ENCODE data around the gene MBTPS1.

The MBTPS1 gene

GRCh38 chr16:84048270-84048669 lies 68.5 kb downstream of the MBTPS1 start:
- Histone ChIP-seq H3K9me3 (ENCODE audit: low read length) (no peaks in the 10 kb centered on the region), H3K36me3 (ENCODE audit: insufficient read depth, low read length) (peaks cover 19% of the 10 kb centered on the region), H4K20me1 (ENCODE audit: insufficient read depth, low read length) (no peaks in the 10 kb centered on the region), H3K4me1 (ENCODE audit: insufficient read depth, low read length, severe bottlenecking) (no peaks in the 10 kb centered on the region), H3K4me3 (ENCODE audit: low read depth, low read length, poor library complexity, severe bottlenecking) (no peak overlapping the region), H3K9me2 (ENCODE audit: low read depth, low read length) (no peaks in the 10 kb centered on the region), H3K27me3 (ENCODE audit: insufficient read depth, low read length) (no peaks in the 10 kb centered on the region), H2AFZ (ENCODE audit: low read length) (no peak overlapping the region), H3K4me2 (ENCODE audit: low read length) (no peak overlapping the region), H3F3A (ENCODE audit: insufficient read depth, low read length) (no peaks in the 10 kb centered on the region), H3K79me2 (ENCODE audit: insufficient read depth, low read length) (no peaks in the 10 kb centered on the region), H3K27ac (ENCODE audit: low read depth, low read length, poor library complexity, severe bottlenecking) (no peak overlapping the region), H3K9ac (ENCODE audit: low read length) (no peak overlapping the region)
- no peak for TF ChIP-seq EZH2 (IDR thresholded peaks at IDR 0.05; ENCODE audit: borderline replicate concordance, low read length)
- TF ChIP-seq, protein P1, sequence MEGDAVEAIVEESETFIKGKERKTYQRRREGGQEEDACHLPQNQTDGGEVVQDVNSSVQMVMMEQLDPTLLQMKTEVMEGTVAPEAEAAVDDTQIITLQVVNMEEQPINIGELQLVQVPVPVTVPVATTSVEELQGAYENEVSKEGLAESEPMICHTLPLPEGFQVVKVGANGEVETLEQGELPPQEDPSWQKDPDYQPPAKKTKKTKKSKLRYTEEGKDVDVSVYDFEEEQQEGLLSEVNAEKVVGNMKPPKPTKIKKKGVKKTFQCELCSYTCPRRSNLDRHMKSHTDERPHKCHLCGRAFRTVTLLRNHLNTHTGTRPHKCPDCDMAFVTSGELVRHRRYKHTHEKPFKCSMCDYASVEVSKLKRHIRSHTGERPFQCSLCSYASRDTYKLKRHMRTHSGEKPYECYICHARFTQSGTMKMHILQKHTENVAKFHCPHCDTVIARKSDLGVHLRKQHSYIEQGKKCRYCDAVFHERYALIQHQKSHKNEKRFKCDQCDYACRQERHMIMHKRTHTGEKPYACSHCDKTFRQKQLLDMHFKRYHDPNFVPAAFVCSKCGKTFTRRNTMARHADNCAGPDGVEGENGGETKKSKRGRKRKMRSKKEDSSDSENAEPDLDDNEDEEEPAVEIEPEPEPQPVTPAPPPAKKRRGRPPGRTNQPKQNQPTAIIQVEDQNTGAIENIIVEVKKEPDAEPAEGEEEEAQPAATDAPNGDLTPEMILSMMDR (IDR thresholded peaks at IDR 0.05; ENCODE audit: low read length): no peak

GRCh38 chr16:84047626-84048025 lies 69.1 kb downstream of the MBTPS1 start:
- Histone ChIP-seq H3K79me2 (ENCODE audit: insufficient read depth, low read length) (no peaks in the 10 kb centered on the region), H3K9ac (ENCODE audit: low read length) (no peak overlapping the region), H3F3A (ENCODE audit: insufficient read depth, low read length) (no peaks in the 10 kb centered on the region), H3K27me3 (ENCODE audit: insufficient read depth, low read length) (no peaks in the 10 kb centered on the region), H3K4me2 (ENCODE audit: low read length) (no peak overlapping the region), H3K4me3 (ENCODE audit: low read depth, low read length, poor library complexity, severe bottlenecking) (no peak overlapping the region), H4K20me1 (ENCODE audit: insufficient read depth, low read length) (no peaks in the 10 kb centered on the region), H2AFZ (ENCODE audit: low read length) (no peak overlapping the region), H3K9me2 (ENCODE audit: low read depth, low read length) (no peaks in the 10 kb centered on the region), H3K27ac (ENCODE audit: low read depth, low read length, poor library complexity, severe bottlenecking) (no peak overlapping the region), H3K4me1 (ENCODE audit: insufficient read depth, low read length, severe bottlenecking) (no peaks in the 10 kb centered on the region), H3K36me3 (ENCODE audit: insufficient read depth, low read length) (peaks cover 12% of the 10 kb centered on the region), H3K9me3 (ENCODE audit: low read length) (no peaks in the 10 kb centered on the region)
- TF ChIP-seq EZH2 (IDR thresholded peaks at IDR 0.05; ENCODE audit: borderline replicate concordance, low read length): no peak
- TF ChIP-seq, protein P1 (IDR thresholded peaks at IDR 0.05; ENCODE audit: low read length): no peak

GRCh38 chr16:84047206-84047605 lies 69.5 kb downstream of the MBTPS1 start:
- H3K4me3 ChIP-seq (ENCODE audit: low read depth, low read length, poor library complexity, severe bottlenecking): no peak overlapping the region
- no peak overlapping the region for H3K27ac ChIP-seq (ENCODE audit: low read depth, low read length, poor library complexity, severe bottlenecking)
- H3K36me3 ChIP-seq (ENCODE audit: insufficient read depth, low read length): peaks cover 8% of the 10 kb centered on the region
- H3K27me3 ChIP-seq (ENCODE audit: insufficient read depth, low read length): no peaks in the 10 kb centered on the region
- TF ChIP-seq EZH2 (IDR thresholded peaks at IDR 0.05; ENCODE audit: borderline replicate concordance, low read length): no peak
- TF ChIP-seq, protein P1 (IDR thresholded peaks at IDR 0.05; ENCODE audit: low read length): no peak
- H3F3A ChIP-seq (ENCODE audit: insufficient read depth, low read length): no peaks in the 10 kb centered on the region
- no peaks in the 10 kb centered on the region for H3K4me1 ChIP-seq (ENCODE audit: insufficient read depth, low read length, severe bottlenecking)
- no peaks in the 10 kb centered on the region for H4K20me1 ChIP-seq (ENCODE audit: insufficient read depth, low read length)
- no peak overlapping the region for H3K4me2 ChIP-seq (ENCODE audit: low read length)
- no peaks in the 10 kb centered on the region for H3K9me3 ChIP-seq (ENCODE audit: low read length)
- no peak overlapping the region for H2AFZ ChIP-seq (ENCODE audit: low read length)
- no peaks in the 10 kb centered on the region for H3K9me2 ChIP-seq (ENCODE audit: low read depth, low read length)
- no peaks in the 10 kb centered on the region for H3K79me2 ChIP-seq (ENCODE audit: insufficient read depth, low read length)
- no peak overlapping the region for H3K9ac ChIP-seq (ENCODE audit: low read length)

Data from OCI-LY1 (cell line).